CD4-positive, alpha-beta T cell treated with Interleukin-6 for 4 hours (primary cell): Measurements from ENCODE around the gene WBP1L.

Experiments used
- DNase-seq: peaks from one replicate; pipeline ENCODE4 v3.0.0-alpha.2; 2020; ENCODE audit warnings: mixed read lengths

Gene WBP1L

GRCh38 chr10:102781090-102781920 lies 37.6 kb downstream of the WBP1L start:
- no peak for DNase-seq

GRCh38 chr10:102781921-102782557 lies 38.3 kb downstream of the WBP1L start:
- DNase-seq, result no peak

- DNase-seq, result no peak
These were observed 39.2 kb downstream of the WBP1L start for GRCh38 chr10:102782673-102783551.

- DNase-seq, result no peak
These were observed 39.8 kb downstream of the WBP1L start for GRCh38 chr10:102783568-102783967.

GRCh38 chr10:102785818-102786217 lies 42.1 kb downstream of the WBP1L start:
- DNase-seq, result no peak

- DNase-seq, result no peak
These were observed 48.1 kb downstream of the WBP1L start for GRCh38 chr10:102791754-102792395.

- no peak for DNase-seq
These were observed 52.0 kb downstream of the WBP1L start for GRCh38 chr10:102795453-102796406.

GRCh38 chr10:102796407-102797176 lies 52.8 kb downstream of the WBP1L start:
- DNase-seq, result peak; percentile 54

GRCh38 chr10:102799691-102800471 lies 56.1 kb downstream of the WBP1L start:
- DNase-seq, result no peak

GRCh38 chr10:102800611-102801335 lies 57.0 kb downstream of the WBP1L start:
- no peak for DNase-seq

- no peak for DNase-seq
These were observed 57.7 kb downstream of the WBP1L start for GRCh38 chr10:102801496-102801895.

- DNase-seq, result no peak
These were observed 58.2 kb downstream of the WBP1L start for GRCh38 chr10:102801978-102802377.

- DNase-seq, result no peak
These were observed 59.3 kb downstream of the WBP1L start for GRCh38 chr10:102802920-102803534.

GRCh38 chr10:102804382-102805055 lies 60.8 kb downstream of the WBP1L start:
- DNase-seq, result no peak

- DNase-seq, result no peak
These were observed 64.6 kb downstream of the WBP1L start for GRCh38 chr10:102808380-102808779.

- no peak for DNase-seq
These were observed 67.6 kb downstream of the WBP1L start for GRCh38 chr10:102811346-102811745.

GRCh38 chr10:102812231-102812876 lies 68.6 kb downstream of the WBP1L start:
- DNase-seq, result no peak
